GM12873 (cell line): ENCODE results near the gene HEYL.

Source experiments
- CTCF ChIP-seq: IDR thresholded peaks from 2 replicates; pipeline ENCODE4 v1.5.1; 2012; ENCODE audit warnings: low read depth, mild to moderate bottlenecking, moderate library complexity, low read length, control low read depth; ENCODE audit not compliant: insufficient read depth; ENCODE audit errors: missing control alignments

Gene HEYL

GRCh38 chr1:39613250-39613649 lies 26.2 kb downstream of the HEYL start:
- no peak for TF ChIP-seq CTCF

GRCh38 chr1:39609618-39610331 lies 29.7 kb downstream of the HEYL start:
- TF ChIP-seq CTCF = peak; percentile 77

- no peak for TF ChIP-seq CTCF
Measured at GRCh38 chr1:39608921-39609320, 30.5 kb downstream of the HEYL start.

GRCh38 chr1:39596163-39596562 lies 43.3 kb downstream of the HEYL start:
- no peak for TF ChIP-seq CTCF

GRCh38 chr1:39593386-39593785 lies 46.1 kb downstream of the HEYL start:
- TF ChIP-seq CTCF = no peak

GRCh38 chr1:39592069-39592468 lies 47.4 kb downstream of the HEYL start:
- TF ChIP-seq CTCF = no peak

GRCh38 chr1:39590546-39590945 lies 48.9 kb downstream of the HEYL start:
- no peak for TF ChIP-seq CTCF
